ENCODE measurements around the gene TBC1D8B. TPM values are rescaled to one million over a fixed set of nuclear protein-coding genes. Genes with fewer than 3 reads are reported as not detected.
"Not testable (repeated sequence)": the region's sequence is repeated elsewhere in the genome, so short reads cannot be mapped to it uniquely, and the experiment has no call there.

TBC1D8B gene
- total RNA-seq (ENCODE audit: low replicate concordance), result 1.4 and 1.6 TPM in 2 replicates

DNA sequence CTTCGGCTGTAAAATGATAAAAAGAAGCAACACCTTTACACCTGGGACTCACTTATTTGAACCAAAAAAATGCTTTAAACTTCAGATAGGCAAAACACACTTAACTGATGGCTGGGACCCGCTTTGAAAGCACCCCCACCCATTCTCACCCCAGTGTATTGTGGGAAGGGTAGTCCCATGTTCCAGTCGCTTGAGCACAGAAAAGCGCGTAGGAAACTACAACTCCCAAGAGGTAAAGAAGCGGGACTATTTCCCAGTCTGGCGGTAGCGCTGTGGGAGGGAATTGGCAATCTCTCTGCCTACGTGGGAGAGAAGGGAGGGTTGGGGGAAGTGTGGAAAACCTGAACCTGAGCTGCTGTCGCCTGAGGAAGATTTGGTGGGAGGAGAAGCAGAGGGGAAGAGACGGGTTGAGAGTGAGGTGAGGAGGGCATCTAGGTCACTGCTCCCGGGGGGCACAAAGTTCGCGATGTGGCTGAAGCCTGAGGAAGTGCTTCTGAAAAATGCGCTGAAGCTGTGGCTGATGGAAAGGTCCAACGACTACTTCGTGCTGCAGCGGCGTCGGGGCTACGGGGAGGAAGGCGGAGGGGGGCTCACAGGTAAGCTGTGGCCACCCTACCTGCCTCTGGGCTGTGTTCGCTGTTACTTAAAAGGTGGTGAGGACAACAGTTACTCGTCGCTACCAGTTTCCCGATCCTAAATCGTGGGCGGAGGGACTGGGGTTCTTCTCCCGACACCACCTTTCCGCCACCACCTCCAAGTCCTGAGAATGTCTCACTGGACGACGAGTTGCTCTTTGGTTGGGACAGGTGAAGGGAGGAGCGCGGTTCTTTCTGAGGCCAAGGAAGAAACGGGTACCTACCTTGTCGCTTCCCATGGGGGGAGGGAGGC, at the start of gene TBC1D8B:
TSS of gene TBC1D8B (plus strand) at position 286 of the 888 bp plus-strand sequence. CDS start at position 467, 181 bp downstream.
- Mint-ChIP-seq H3K27ac (peak within 1 kb of the TSS; percentile 72), H3K9me3 (no peaks in the 10 kb centered on the region), H3K27me3 (ENCODE audit: insufficient read depth, low read depth) (peaks cover 18% of the 10 kb centered on the region), H3K4me3 (peak within 1 kb of the TSS; percentile 99), H3K36me3 (no peaks in the 10 kb centered on the region), H3K4me1 (no peaks in the 10 kb centered on the region)
- no peak for TF ChIP-seq EZH2 (IDR thresholded peaks at IDR 0.05)
- peak; percentile 18 for TF ChIP-seq EZH2phosphoT487 (IDR thresholded peaks at IDR 0.05)
- Histone ChIP-seq H3K36me3 (no peaks in the 10 kb centered on the region), H3K79me2 (ENCODE audit: low read depth) (no peaks in the 10 kb centered on the region), H3F3A (ENCODE audit: low read depth) (no peaks in the 10 kb centered on the region), H3K27ac (no peak within 1 kb of the TSS), H3K9me3 (ENCODE audit: low read depth) (no peaks in the 10 kb centered on the region), H2AFZ (replicated peaks) (peak within 1 kb of the TSS; percentile 88), H3K9ac (no peak within 1 kb of the TSS), H3K4me3 (peak within 1 kb of the TSS; percentile 65), H3K27me3 (peaks cover 51% of the 10 kb centered on the region), H3K4me1 (no peaks in the 10 kb centered on the region), H4K20me1 (ENCODE audit: low read depth) (no peaks in the 10 kb centered on the region), H3K4me2 (peak within 1 kb of the TSS; percentile 77)
- DNase-seq (ENCODE audit: low spot score), result peak; percentile 83

DNA sequence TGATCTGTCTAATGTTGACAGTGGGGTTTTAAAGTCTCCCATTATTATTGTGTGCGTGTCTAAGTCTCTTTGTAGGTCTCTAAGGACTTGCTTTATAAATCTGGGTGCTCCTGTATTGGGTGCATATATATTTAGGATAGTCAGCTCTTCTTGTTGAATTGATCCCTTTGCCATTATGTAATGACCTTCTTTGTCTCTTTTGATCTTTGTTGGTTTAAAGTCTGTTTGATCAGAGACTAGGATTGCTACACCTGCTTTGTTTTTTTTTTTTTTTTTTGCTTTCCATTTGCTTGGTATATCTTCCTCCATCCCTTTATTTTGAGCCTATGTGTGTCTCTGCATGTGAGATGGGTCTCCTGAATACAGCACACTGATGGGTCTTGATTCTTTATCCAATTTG, 33.2 kb upstream of the TBC1D8B start:
- H3K27me3 Mint-ChIP-seq (ENCODE audit: insufficient read depth, low read depth); H3K27me3 ChIP-seq; H3K36me3 ChIP-seq; H3K36me3 Mint-ChIP-seq; H3F3A ChIP-seq (ENCODE audit: low read depth); H3K79me2 ChIP-seq (ENCODE audit: low read depth); H3K27ac Mint-ChIP-seq; H3K4me2 ChIP-seq; H3K4me3 ChIP-seq; H3K9me3 Mint-ChIP-seq; H3K9ac ChIP-seq; H3K9me3 ChIP-seq (ENCODE audit: low read depth); H2AFZ ChIP-seq (replicated peaks); H3K4me3 Mint-ChIP-seq; H4K20me1 ChIP-seq (ENCODE audit: low read depth); H3K27ac ChIP-seq; DNase-seq (ENCODE audit: low spot score); H3K4me1 ChIP-seq; H3K4me1 Mint-ChIP-seq: not testable (repeated sequence)

DNA sequence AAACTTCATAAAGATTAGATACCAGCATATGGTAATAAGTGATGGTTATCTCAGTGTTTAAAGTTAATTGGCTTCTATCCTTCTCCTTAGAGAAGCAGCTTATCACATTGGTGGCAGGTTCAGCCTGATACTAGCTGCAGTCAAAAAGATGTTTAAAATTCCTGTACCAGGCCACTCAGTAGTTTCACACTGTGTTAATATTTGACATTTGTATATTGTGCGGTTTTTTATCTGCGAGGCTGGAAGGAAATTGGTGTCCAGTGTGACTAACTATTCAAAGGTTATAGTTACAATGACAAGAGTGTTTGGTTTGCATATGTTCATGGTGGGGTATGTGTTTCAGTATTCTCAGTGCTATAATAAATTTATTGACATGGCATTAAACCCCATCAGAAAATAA, 27.5 kb upstream of the TBC1D8B start:
- Mint-ChIP-seq H3K27ac (no peak overlapping the region), H3K4me1 (peaks cover 5% of the 10 kb centered on the region), H3K36me3 (no peaks in the 10 kb centered on the region), H3K4me3 (no peak overlapping the region), H3K9me3 (peaks cover 4% of the 10 kb centered on the region), H3K27me3 (ENCODE audit: insufficient read depth, low read depth) (no peaks in the 10 kb centered on the region)
- H3K9me3 ChIP-seq (ENCODE audit: low read depth), result no peaks in the 10 kb centered on the region
- TF ChIP-seq, protein P1, sequence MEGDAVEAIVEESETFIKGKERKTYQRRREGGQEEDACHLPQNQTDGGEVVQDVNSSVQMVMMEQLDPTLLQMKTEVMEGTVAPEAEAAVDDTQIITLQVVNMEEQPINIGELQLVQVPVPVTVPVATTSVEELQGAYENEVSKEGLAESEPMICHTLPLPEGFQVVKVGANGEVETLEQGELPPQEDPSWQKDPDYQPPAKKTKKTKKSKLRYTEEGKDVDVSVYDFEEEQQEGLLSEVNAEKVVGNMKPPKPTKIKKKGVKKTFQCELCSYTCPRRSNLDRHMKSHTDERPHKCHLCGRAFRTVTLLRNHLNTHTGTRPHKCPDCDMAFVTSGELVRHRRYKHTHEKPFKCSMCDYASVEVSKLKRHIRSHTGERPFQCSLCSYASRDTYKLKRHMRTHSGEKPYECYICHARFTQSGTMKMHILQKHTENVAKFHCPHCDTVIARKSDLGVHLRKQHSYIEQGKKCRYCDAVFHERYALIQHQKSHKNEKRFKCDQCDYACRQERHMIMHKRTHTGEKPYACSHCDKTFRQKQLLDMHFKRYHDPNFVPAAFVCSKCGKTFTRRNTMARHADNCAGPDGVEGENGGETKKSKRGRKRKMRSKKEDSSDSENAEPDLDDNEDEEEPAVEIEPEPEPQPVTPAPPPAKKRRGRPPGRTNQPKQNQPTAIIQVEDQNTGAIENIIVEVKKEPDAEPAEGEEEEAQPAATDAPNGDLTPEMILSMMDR (IDR thresholded peaks at IDR 0.05), result no peak
- TF ChIP-seq EZH2phosphoT487 (IDR thresholded peaks at IDR 0.05) (no peak), EZH2 (IDR thresholded peaks at IDR 0.05) (no peak)
- H3F3A ChIP-seq (ENCODE audit: low read depth), result no peaks in the 10 kb centered on the region
- H3K27me3 ChIP-seq, result no peaks in the 10 kb centered on the region
- no peak overlapping the region for H3K4me2 ChIP-seq
- no peak overlapping the region for H3K27ac ChIP-seq
- no peaks in the 10 kb centered on the region for H3K36me3 ChIP-seq
- no peak overlapping the region for H3K9ac ChIP-seq
- H3K4me3 ChIP-seq, result no peak overlapping the region
- no peaks in the 10 kb centered on the region for H3K79me2 ChIP-seq (ENCODE audit: low read depth)
- H4K20me1 ChIP-seq (ENCODE audit: low read depth), result no peaks in the 10 kb centered on the region
- DNase-seq (ENCODE audit: low spot score), result no peak
- H3K4me1 ChIP-seq, result no peaks in the 10 kb centered on the region
- H2AFZ ChIP-seq (replicated peaks), result no peak overlapping the region

DNA sequence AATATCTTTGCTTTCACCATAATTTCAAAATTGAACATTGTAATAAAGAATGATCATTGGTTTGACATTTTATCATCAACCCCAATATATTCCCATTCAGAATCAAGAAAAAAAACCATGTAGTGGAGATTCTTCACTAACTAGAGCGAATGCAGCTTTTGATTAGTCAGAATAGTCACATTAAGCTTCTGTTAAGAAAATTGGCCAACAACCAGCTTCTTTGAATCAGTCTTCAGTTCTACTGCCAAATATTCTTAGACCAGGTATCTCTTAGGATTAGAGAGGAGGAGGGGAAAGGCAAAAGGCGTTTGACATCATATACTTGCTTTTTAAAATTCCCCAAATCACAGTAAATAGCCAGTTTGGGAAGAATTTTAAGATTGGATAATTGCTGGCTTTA, 22.2 kb upstream of the TBC1D8B start:
- Histone ChIP-seq H3K4me1 (no peaks in the 10 kb centered on the region), H2AFZ (replicated peaks) (no peak overlapping the region), H3K79me2 (ENCODE audit: low read depth) (no peaks in the 10 kb centered on the region), H3K4me2 (no peak overlapping the region), H3F3A (ENCODE audit: low read depth) (no peaks in the 10 kb centered on the region), H3K9ac (no peak overlapping the region), H3K27me3 (no peaks in the 10 kb centered on the region), H3K4me3 (no peak overlapping the region), H4K20me1 (ENCODE audit: low read depth) (no peaks in the 10 kb centered on the region), H3K9me3 (ENCODE audit: low read depth) (no peaks in the 10 kb centered on the region), H3K36me3 (no peaks in the 10 kb centered on the region), H3K27ac (no peak overlapping the region)
- TF ChIP-seq EZH2 (IDR thresholded peaks at IDR 0.05) (no peak), EZH2phosphoT487 (IDR thresholded peaks at IDR 0.05) (no peak)
- TF ChIP-seq, protein P1 (IDR thresholded peaks at IDR 0.05), result no peak
- no peak overlapping the region for H3K27ac Mint-ChIP-seq
- H3K9me3 Mint-ChIP-seq, result no peaks in the 10 kb centered on the region
- H3K4me3 Mint-ChIP-seq, result no peak overlapping the region
- H3K36me3 Mint-ChIP-seq, result no peaks in the 10 kb centered on the region
- no peaks in the 10 kb centered on the region for H3K27me3 Mint-ChIP-seq (ENCODE audit: insufficient read depth, low read depth)
- no peaks in the 10 kb centered on the region for H3K4me1 Mint-ChIP-seq
- DNase-seq (ENCODE audit: low spot score), result no peak

All from neural progenitor cell (in vitro differentiated cells).